Sigmoid colon (tissue), 7 donors: ENCODE results near the gene DDX27. TPM values are rescaled to one million over a fixed set of nuclear protein-coding genes. Genes with fewer than 3 reads are reported as not detected.
"Not testable (repeated sequence)": the region's sequence is repeated elsewhere in the genome, so short reads cannot be mapped to it uniquely, and the experiment has no call there.

Experiments used
- DNase-seq: peaks from one replicate; pipeline ENCODE4 v3.0.0-alpha.2; 2019
- H3K27ac ChIP-seq, 4 donors: fragments of 200-600 bp; sonication (generic); one replicate each; pipeline ENCODE4 v1.5.1; 2016 to 2019; ENCODE audit warnings: mild to moderate bottlenecking in 1 of 4
- H3K27me3 ChIP-seq, 3 donors: fragments of 200-600 bp; sonication (generic); one replicate each; pipeline ENCODE4 v1.5.1; 2019; ENCODE audit warnings: mild to moderate bottlenecking in 1 of 3
- H3K36me3 ChIP-seq, 4 donors: fragments of 200-600 bp; sonication (generic); one replicate each; pipeline ENCODE4 v1.5.1; 2016 to 2019
- H3K4me1 ChIP-seq, 4 donors: fragments of 200-600 bp; sonication (generic); one replicate each; pipeline ENCODE4 v1.5.1; 2017 to 2019
- H3K4me3 ChIP-seq, 4 donors: fragments of 200-600 bp; sonication (generic); one replicate each; pipeline ENCODE4 v1.5.1; 2017 to 2019; ENCODE audit warnings: mild to moderate bottlenecking in 2 of 4, moderate library complexity in 1 of 4
- H3K9me3 ChIP-seq, 4 donors: fragments of 200-600 bp in 3 of 4; sonication (generic) in 3 of 4; one replicate each; pipeline versions ENCODE4 v1.5.1 to v1.6.1; 2013 to 2019
- EP300 ChIP-seq, 4 donors: sonication (generic); formaldehyde crosslinking; IDR thresholded peaks; one replicate each; pipeline ENCODE4 v1.6.1; 2017; ENCODE audit warnings: antibody characterized with exemption in 4 of 4
- POLR2A ChIP-seq, 2 donors: fragments of 450-650 bp; IDR thresholded peaks; one replicate each; pipeline ENCODE4 v1.6.1; 2016; ENCODE audit warnings: antibody characterized with exemption in 2 of 2, mild to moderate bottlenecking in 2 of 2, moderate library complexity in 2 of 2
- POLR2AphosphoS5 ChIP-seq, 4 donors: sonication (generic); formaldehyde crosslinking; IDR thresholded peaks; one replicate each; pipeline ENCODE4 v1.6.1; 2017; ENCODE audit warnings: antibody characterized with exemption in 4 of 4
- WGBS, 2 donors: extraction: QIAGEN DNeasy Blood & Tissue Kit; methylation state at CpG; one replicate each; pipeline ENCODE4 v1.1.7; 2013; 5-methylcytosine and 5-hydroxymethylcytosine counted together
- intact Hi-C: fragments of 100-400 bp; cut with DNase I; formaldehyde crosslinking; loops from one replicate; pipeline ENCODE4 v1.15.1; 2023
- polyA plus RNA-seq, 3 donors: library from polyadenylated mRNA; stranded (reverse); fragments of 200-250 nt; gene quantifications; one replicate each; pipeline ENCODE4 v1.2.3, GENCODE V29; 2013
- total RNA-seq, 4 donors: library from RNA; depleted of rRNA; stranded (reverse); fragments of >200 nt; gene quantifications; one replicate each; pipeline ENCODE4 v1.1.0, GENCODE V29; 2016
- TF ChIP-seq, protein P1 (sequence below), 4 experiments: fragments of 450-650 bp in 3 of 4; fragments of 200-600 bp in 1 of 4; IDR thresholded peaks; one replicate each; pipeline ENCODE4 v1.5.1; 2016 to 2019; ENCODE audit warnings: antibody characterized with exemption in 4 of 4, mild to moderate bottlenecking in 3 of 4, moderate library complexity in 2 of 4
- donor health status: healthy with polysubstance abuse.
- donor health status: Bipolar disorder and iron deficiency.
- donor health status: healthy.

The DDX27 gene
- total and polyA plus RNA-seq, 7 donors = 16.8 to 40.4 (median 27.5) TPM

DNA sequence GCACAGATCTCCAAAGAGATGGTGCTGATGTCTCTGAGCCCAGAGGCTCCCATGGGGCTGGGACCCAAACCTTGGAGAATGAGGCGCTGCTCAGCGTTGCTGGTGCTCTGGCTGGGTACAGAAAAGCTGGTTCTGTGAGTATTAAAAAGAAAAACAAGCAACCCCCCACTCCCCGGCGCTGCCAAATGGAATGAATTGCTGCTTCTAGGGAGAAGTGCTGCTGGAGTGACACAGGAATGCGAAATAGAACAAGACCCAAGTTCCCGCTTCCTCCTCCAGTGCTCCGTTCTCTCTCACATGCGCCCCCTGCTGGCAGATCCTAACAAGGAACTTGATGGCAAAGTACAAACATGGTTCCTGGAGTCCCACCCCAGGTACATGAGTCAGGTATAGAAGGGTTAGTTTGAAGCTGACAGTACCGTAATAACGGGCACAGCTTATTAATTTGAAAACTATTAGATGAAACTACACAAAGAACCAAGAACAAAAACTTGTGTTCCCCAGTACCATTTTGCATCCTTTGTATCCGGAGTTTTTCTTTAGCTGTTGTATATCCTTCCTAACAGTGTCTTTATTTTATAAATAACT is 2.1 kb upstream of the DDX27 start:
- 16 to 20% methylated on average over 11 of the region's 11 CpGs for WGBS, 2 donors

GRCh38 chr20:49218739-49219090 is 501 bp upstream of the DDX27 start:
- H3K27ac ChIP-seq = peak overlapping the region; percentile 81 to 91 (median 86)
- peaks cover 0 to 14% (median 12%) of the 10 kb centered on the region in 4 donors for H3K4me1 ChIP-seq
- not testable (repeated sequence) for H3K27me3 ChIP-seq, H3K9me3 ChIP-seq
- 57 to 60% methylated on average over 13 of the region's 13 CpGs for WGBS, 2 donors
- peaks cover 10 to 25% (median 19%) of the 10 kb centered on the region in 4 donors for H3K36me3 ChIP-seq
- H3K4me3 ChIP-seq = peak overlapping the region in 3 of 4 donors; percentile 68 to 80 (median 68)
- DNase-seq = peak; percentile 76
- intact Hi-C loops = loop anchor here (2.0 kb wide), 2 partner anchors 32 to 60 kb away; partner anchors contain the start of gene ZNFX1

More for the DNA sequence above, 2.1 kb upstream of the DDX27 start:
- DNase-seq = peak; percentile 96
- no peaks in the 10 kb centered on the region for H3K9me3 ChIP-seq
- no peak overlapping the region for H3K4me3 ChIP-seq
- peaks cover 0 to 14% (median 12%) of the 10 kb centered on the region in 4 donors for H3K4me1 ChIP-seq
- H3K27ac ChIP-seq = peak overlapping the region in 2 of 4 donors; percentile 9 to 26
- intact Hi-C loops = loop anchor here (1.0 kb wide), 1 partner anchor 84 kb away; no protein-coding TSS in a partner anchor
- H3K27me3 ChIP-seq = no peaks in the 10 kb centered on the region
- peaks cover 0 to 10% (median 4%) of the 10 kb centered on the region in 4 donors for H3K36me3 ChIP-seq
- TF ChIP-seq POLR2AphosphoS5 (IDR thresholded peaks at IDR 0.05) (peak in 2 of 4 donors; percentile 8 to 21), POLR2A (IDR thresholded peaks at IDR 0.05) (no peak), EP300 (IDR thresholded peaks at IDR 0.05) (no peak)
- TF ChIP-seq, protein P1, sequence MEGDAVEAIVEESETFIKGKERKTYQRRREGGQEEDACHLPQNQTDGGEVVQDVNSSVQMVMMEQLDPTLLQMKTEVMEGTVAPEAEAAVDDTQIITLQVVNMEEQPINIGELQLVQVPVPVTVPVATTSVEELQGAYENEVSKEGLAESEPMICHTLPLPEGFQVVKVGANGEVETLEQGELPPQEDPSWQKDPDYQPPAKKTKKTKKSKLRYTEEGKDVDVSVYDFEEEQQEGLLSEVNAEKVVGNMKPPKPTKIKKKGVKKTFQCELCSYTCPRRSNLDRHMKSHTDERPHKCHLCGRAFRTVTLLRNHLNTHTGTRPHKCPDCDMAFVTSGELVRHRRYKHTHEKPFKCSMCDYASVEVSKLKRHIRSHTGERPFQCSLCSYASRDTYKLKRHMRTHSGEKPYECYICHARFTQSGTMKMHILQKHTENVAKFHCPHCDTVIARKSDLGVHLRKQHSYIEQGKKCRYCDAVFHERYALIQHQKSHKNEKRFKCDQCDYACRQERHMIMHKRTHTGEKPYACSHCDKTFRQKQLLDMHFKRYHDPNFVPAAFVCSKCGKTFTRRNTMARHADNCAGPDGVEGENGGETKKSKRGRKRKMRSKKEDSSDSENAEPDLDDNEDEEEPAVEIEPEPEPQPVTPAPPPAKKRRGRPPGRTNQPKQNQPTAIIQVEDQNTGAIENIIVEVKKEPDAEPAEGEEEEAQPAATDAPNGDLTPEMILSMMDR (IDR thresholded peaks at IDR 0.05) = peak; percentile 80 to 92 (median 86)

DNA sequence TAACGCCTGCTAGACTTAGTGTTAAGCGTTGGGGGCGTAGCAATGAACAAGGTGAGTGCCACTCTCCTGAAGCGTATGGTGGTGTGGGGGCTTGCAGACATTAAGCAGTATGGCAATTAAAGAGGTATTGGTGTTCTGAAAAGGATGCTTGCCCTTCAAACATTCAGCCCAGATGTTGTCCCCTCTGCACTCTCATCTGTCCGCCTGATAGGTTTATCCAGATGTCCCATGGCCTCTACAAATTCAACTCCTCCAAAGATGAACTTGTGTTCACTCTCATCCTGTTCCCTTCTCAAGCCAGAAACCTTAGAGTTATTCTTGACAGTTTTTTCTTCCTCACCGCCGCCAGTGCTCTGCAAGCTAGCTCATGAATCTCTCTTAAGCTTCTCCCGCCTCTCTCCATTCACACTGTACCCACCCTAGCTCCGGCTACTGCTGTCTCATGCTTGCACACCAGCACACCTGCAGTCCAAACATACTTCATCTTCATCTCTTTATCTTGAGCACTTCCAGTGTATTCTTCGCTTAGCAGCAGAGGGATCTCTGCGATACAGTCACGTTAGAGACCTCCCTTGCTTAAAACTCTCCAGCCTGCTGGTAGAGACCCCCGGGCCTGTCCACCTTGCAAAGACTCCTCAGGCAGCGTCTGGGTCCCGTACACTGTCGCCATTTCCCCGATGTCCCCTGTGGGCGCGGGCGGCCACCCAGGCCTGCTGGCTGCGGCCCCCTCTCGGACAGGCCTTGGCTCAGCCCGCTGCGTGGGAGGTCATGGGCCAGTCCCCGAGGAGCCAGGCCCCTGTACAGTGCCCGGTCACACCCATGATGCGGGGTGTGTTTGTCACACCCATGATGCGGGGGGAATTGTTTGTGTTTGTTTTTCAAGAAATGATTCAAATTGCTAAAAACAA is 962 bp downstream of the DDX27 start:
- Histone ChIP-seq H3K4me3 (peak overlapping the region; percentile 61 to 80 (median 68)), H3K36me3 (peaks cover 19 to 40% (median 33%) of the 10 kb centered on the region in 4 donors), H3K4me1 (peaks cover 0 to 14% (median 12%) of the 10 kb centered on the region in 4 donors), H3K9me3 (no peaks in the 10 kb centered on the region), H3K27me3 (no peaks in the 10 kb centered on the region), H3K27ac (peak overlapping the region; percentile 81 to 91 (median 86))
- 64 to 71% methylated on average over 28 of the region's 28 CpGs for WGBS, 2 donors
- TF ChIP-seq POLR2A (IDR thresholded peaks at IDR 0.05) (no peak), EP300 (IDR thresholded peaks at IDR 0.05) (no peak), POLR2AphosphoS5 (IDR thresholded peaks at IDR 0.05) (no peak)
- TF ChIP-seq, protein P1 (IDR thresholded peaks at IDR 0.05) = no peak
- intact Hi-C loops = loop anchor here (2.0 kb wide), 2 partner anchors 33 to 59 kb away; partner anchors contain the start of gene ZNFX1
- DNase-seq = no peak

GRCh38 chr20:49225896-49226295 is 6.7 kb downstream of the DDX27 start:
- no peaks in the 10 kb centered on the region for H3K4me1 ChIP-seq
- H3K9me3 ChIP-seq = no peaks in the 10 kb centered on the region
- intact Hi-C loops = no loop called here
- no peak overlapping the region for H3K27ac ChIP-seq
- 94 to 97% methylated on average over 7 of the region's 7 CpGs for WGBS, 2 donors
- no peak for TF ChIP-seq EP300 (IDR thresholded peaks at IDR 0.05)
- no peak for TF ChIP-seq POLR2A (IDR thresholded peaks at IDR 0.05)
- no peak for TF ChIP-seq POLR2AphosphoS5 (IDR thresholded peaks at IDR 0.05)
- TF ChIP-seq, protein P1 (IDR thresholded peaks at IDR 0.05) = no peak
- H3K27me3 ChIP-seq = no peaks in the 10 kb centered on the region
- peaks cover 47 to 93% (median 76%) of the 10 kb centered on the region in 4 donors for H3K36me3 ChIP-seq
- peak; percentile 39 for DNase-seq
- H3K4me3 ChIP-seq = no peak overlapping the region

DNA sequence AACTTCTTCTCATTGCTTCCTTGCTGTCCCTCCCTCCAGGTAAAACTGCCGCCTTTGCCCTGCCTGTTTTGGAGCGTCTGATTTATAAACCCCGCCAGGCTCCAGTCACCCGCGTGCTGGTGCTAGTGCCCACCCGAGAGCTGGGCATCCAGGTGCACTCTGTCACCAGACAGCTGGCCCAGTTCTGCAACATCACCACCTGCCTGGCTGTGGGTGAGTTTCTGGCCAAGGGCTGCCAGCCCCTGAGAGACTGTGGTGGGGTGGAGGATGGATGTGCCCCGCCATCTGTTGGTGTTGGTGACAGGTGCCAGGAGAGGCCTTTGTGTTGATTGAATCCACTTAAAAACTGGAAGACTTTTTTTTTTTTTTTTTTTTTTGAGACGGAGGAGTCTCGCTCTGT is 9.5 kb downstream of the DDX27 start:
- no peaks in the 10 kb centered on the region for H3K27me3 ChIP-seq
- no peak overlapping the region for H3K4me3 ChIP-seq
- peak; percentile 57 for DNase-seq
- WGBS, 2 donors = 95% methylated on average over 9 of the region's 9 CpGs
- H3K9me3 ChIP-seq = no peaks in the 10 kb centered on the region
- H3K4me1 ChIP-seq = no peaks in the 10 kb centered on the region
- H3K27ac ChIP-seq = no peak overlapping the region
- H3K36me3 ChIP-seq = peaks cover 50 to 93% (median 78%) of the 10 kb centered on the region in 4 donors
- TF ChIP-seq EP300 (IDR thresholded peaks at IDR 0.05) (no peak), POLR2A (IDR thresholded peaks at IDR 0.05) (no peak)
- TF ChIP-seq, protein P1 (IDR thresholded peaks at IDR 0.05) = no peak
- intact Hi-C loops = no loop called here
